Kidney glomerular epithelial cell (primary cell): ENCODE results near the gene GFOD2.

Experiments
- DNase-seq: peaks from one replicate; lab custom pipeline; 2025; lab: John Stamatoyannopoulos, UW

The GFOD2 gene

GRCh38 chr16:67672306-67672705, 46.8 kb downstream of the GFOD2 start:
- no peak for DNase-seq

- no peak for DNase-seq
Measured at GRCh38 chr16:67669499-67670101, 49.5 kb downstream of the GFOD2 start.

GRCh38 chr16:67668495-67669157, 50.5 kb downstream of the GFOD2 start:
- DNase-seq: no peak

- DNase-seq: peak; percentile 89
Measured at GRCh38 chr16:67667817-67668494, 51.2 kb downstream of the GFOD2 start.

GRCh38 chr16:67667453-67667816, 51.7 kb downstream of the GFOD2 start:
- no peak for DNase-seq

- peak; percentile 22 for DNase-seq
Measured at GRCh38 chr16:67666559-67667452, 52.3 kb downstream of the GFOD2 start, which contains the start of the genes C16orf86 and ENKD1. C16orf86 (plus strand) TSS chr16:67666814; CDS start chr16:67666971, 157 bp downstream. ENKD1 (minus strand) TSS chr16:67666750; CDS start chr16:67666442, 308 bp downstream.

- no peak for DNase-seq
Measured at GRCh38 chr16:67666032-67666551, 53.0 kb downstream of the GFOD2 start.

GRCh38 chr16:67665598-67665997, 53.5 kb downstream of the GFOD2 start:
- DNase-seq: no peak

GRCh38 chr16:67664871-67665270, 54.2 kb downstream of the GFOD2 start:
- no peak for DNase-seq

- DNase-seq: no peak
Measured at GRCh38 chr16:67664258-67664657, 54.9 kb downstream of the GFOD2 start.

- no peak for DNase-seq
Measured at GRCh38 chr16:67663877-67664222, 55.3 kb downstream of the GFOD2 start.

- no peak for DNase-seq
Measured at GRCh38 chr16:67663151-67663876, 55.8 kb downstream of the GFOD2 start.

- DNase-seq: no peak
Measured at GRCh38 chr16:67662653-67663010, 56.5 kb downstream of the GFOD2 start.

- no peak for DNase-seq
Measured at GRCh38 chr16:67661886-67662652, 57.0 kb downstream of the GFOD2 start.

- DNase-seq: peak; percentile 37
Measured at GRCh38 chr16:67661101-67661761, 57.9 kb downstream of the GFOD2 start.

GRCh38 chr16:67660564-67661028, 58.5 kb downstream of the GFOD2 start, which contains the start of gene PARD6A:
PARD6A (plus strand) TSS chr16:67660960; CDS start chr16:67661039, 79 bp downstream.
- DNase-seq: peak; percentile 81

- peak; percentile 75 for DNase-seq
Measured at GRCh38 chr16:67659675-67660563, 59.2 kb downstream of the GFOD2 start, which contains the start of gene ACD. ACD (minus strand) TSS chr16:67660260; CDS start chr16:67660220, 40 bp downstream.

GRCh38 chr16:67658849-67659674, 60.1 kb downstream of the GFOD2 start:
- no peak for DNase-seq
